ENCODE results near the gene E2F4. TPM values are rescaled to one million over a fixed set of nuclear protein-coding genes. Genes with fewer than 3 reads are reported as not detected.

E2F4 gene
- total and polyA plus RNA-seq, 9 of the 15 experiments (the other 6 are each of a cell fraction or from before 2014, with no cell fraction given) = 9.7 to 139 (median 106) TPM

DNA sequence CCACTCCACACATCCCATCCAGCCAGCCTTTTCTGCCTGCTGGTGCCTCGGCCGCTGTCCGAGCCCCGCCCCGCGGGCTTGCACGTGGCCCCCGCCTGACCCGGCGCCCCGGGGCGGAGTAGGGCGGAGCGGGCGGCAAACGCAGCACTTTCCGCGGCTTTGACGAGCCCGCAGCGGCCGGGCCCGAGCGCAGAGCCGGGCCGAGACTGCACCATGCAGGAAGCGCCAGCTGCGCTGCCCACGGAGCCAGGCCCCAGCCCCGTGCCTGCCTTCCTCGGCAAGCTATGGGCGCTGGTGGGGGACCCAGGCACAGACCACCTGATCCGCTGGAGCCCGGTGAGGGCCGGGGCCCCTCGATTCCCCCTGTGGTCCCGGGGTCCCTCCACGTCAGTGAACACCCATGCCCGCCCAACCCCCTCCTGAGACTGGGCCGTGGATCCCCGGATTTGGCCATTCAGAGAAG, 27.3 kb upstream of the E2F4 start, which contains the start of gene HSF4 (continued):
- TF ChIP-seq MTA3 (IDR thresholded peaks at IDR 0.05; ENCODE audit: borderline replicate concordance) = peak; percentile 55; the same call in 1 of the 2 replicates
- TF ChIP-seq KAT7 (CRISPR knock-in tag; IDR thresholded peaks at IDR 0.05; ENCODE audit: borderline replicate concordance) = peak; percentile 82; the same call in 1 of the 2 replicates
- no peak for TF ChIP-seq TEAD4 (IDR thresholded peaks at IDR 0.05; ENCODE audit: low read length)
- no peak for TF ChIP-seq TEAD4 (CRISPR knock-in tag; IDR thresholded peaks at IDR 0.05; ENCODE audit: borderline replicate concordance)
- peak in 1 of 2 experiments; percentile 9; a peak in 1 of 4 replicates for TF ChIP-seq HDAC1 (IDR thresholded peaks at IDR 0.05)
- no peak for TF ChIP-seq NCOA4 (IDR thresholded peaks at IDR 0.05; ENCODE audit: partially characterized antibody)
- no peak for TF ChIP-seq ZZZ3 (IDR thresholded peaks at IDR 0.05)
- TF ChIP-seq, protein P1, sequence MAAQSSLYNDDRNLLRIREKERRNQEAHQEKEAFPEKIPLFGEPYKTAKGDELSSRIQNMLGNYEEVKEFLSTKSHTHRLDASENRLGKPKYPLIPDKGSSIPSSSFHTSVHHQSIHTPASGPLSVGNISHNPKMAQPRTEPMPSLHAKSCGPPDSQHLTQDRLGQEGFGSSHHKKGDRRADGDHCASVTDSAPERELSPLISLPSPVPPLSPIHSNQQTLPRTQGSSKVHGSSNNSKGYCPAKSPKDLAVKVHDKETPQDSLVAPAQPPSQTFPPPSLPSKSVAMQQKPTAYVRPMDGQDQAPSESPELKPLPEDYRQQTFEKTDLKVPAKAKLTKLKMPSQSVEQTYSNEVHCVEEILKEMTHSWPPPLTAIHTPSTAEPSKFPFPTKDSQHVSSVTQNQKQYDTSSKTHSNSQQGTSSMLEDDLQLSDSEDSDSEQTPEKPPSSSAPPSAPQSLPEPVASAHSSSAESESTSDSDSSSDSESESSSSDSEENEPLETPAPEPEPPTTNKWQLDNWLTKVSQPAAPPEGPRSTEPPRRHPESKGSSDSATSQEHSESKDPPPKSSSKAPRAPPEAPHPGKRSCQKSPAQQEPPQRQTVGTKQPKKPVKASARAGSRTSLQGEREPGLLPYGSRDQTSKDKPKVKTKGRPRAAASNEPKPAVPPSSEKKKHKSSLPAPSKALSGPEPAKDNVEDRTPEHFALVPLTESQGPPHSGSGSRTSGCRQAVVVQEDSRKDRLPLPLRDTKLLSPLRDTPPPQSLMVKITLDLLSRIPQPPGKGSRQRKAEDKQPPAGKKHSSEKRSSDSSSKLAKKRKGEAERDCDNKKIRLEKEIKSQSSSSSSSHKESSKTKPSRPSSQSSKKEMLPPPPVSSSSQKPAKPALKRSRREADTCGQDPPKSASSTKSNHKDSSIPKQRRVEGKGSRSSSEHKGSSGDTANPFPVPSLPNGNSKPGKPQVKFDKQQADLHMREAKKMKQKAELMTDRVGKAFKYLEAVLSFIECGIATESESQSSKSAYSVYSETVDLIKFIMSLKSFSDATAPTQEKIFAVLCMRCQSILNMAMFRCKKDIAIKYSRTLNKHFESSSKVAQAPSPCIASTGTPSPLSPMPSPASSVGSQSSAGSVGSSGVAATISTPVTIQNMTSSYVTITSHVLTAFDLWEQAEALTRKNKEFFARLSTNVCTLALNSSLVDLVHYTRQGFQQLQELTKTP (IDR thresholded peaks at IDR 0.05; ENCODE audit: low read depth in 1 of 2, partially characterized antibody in 2 of 2) = no peak
- no peak for TF ChIP-seq ZNF785 (CRISPR knock-in tag; IDR thresholded peaks at IDR 0.05)
- TF ChIP-seq, protein P2, sequence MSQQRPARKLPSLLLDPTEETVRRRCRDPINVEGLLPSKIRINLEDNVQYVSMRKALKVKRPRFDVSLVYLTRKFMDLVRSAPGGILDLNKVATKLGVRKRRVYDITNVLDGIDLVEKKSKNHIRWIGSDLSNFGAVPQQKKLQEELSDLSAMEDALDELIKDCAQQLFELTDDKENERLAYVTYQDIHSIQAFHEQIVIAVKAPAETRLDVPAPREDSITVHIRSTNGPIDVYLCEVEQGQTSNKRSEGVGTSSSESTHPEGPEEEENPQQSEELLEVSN (IDR thresholded peaks at IDR 0.05; ENCODE audit: borderline replicate concordance in 1 of 2, extremely low read depth in 1 of 2, insufficient read depth in 1 of 2, insufficient read length in 1 of 2, low read depth in 1 of 2, low read length in 1 of 2, poor library complexity in 1 of 2, severe bottlenecking in 1 of 2) = peak; percentile 96 to 100
- TF ChIP-seq GABPA (tag; conservative IDR thresholded peaks at IDR 0.05; ENCODE audit: low read depth) = no peak
- no peak for TF ChIP-seq ZNF133 (CRISPR knock-in tag; IDR thresholded peaks at IDR 0.05)
- TF ChIP-seq ELF2 (CRISPR knock-in tag; IDR thresholded peaks at IDR 0.05) = no peak
- peak in 1 of 2 experiments; percentile 92; a peak in 1 of 4 replicates for TF ChIP-seq MLX (CRISPR knock-in tag; conservative IDR thresholded peaks at IDR 0.05)
- TF ChIP-seq, protein P3, sequence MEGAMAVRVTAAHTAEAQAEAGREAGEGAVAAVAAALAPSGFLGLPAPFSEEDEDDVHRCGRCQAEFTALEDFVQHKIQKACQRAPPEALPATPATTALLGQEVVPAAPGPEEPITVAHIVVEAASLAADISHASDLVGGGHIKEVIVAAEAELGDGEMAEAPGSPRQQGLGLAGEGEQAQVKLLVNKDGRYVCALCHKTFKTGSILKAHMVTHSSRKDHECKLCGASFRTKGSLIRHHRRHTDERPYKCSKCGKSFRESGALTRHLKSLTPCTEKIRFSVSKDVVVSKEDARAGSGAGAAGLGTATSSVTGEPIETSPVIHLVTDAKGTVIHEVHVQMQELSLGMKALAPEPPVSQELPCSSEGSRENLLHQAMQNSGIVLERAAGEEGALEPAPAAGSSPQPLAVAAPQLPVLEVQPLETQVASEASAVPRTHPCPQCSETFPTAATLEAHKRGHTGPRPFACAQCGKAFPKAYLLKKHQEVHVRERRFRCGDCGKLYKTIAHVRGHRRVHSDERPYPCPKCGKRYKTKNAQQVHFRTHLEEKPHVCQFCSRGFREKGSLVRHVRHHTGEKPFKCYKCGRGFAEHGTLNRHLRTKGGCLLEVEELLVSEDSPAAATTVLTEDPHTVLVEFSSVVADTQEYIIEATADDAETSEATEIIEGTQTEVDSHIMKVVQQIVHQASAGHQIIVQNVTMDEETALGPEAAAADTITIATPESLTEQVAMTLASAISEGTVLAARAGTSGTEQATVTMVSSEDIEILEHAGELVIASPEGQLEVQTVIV (CRISPR knock-in tag; IDR thresholded peaks at IDR 0.05; ENCODE audit: borderline replicate concordance) = no peak
- peak; percentile 89 for TF ChIP-seq CCNT2 (IDR thresholded peaks at IDR 0.05; ENCODE audit: borderline replicate concordance, extremely low read depth, insufficient read length, low read depth, low read length)
